ENCODE measurements around the gene ITLN1. TPM values are rescaled to one million over a fixed set of nuclear protein-coding genes. Genes with fewer than 3 reads are reported as not detected.
"Not testable (repeated sequence)": the region's sequence is repeated elsewhere in the genome, so short reads cannot be mapped to it uniquely, and the experiment has no call there.

The ITLN1 gene
- total RNA-seq, 2 donors from 2014 or later: not detected

GRCh38 chr1:160901768-160902167, 16.8 kb upstream of the ITLN1 start:
- H3K36me3 Mint-ChIP-seq (ENCODE audit: insufficient read depth in 2 of 2): no peaks in the 10 kb centered on the region
- H3K9me3 Mint-ChIP-seq: peaks cover 3 to 4% of the 10 kb centered on the region in 2 donors
- DNase-seq: no peak
- no peak overlapping the region for H3K4me3 Mint-ChIP-seq
- H3K27me3 Mint-ChIP-seq (ENCODE audit: low read depth): peaks cover 13% of the 10 kb centered on the region
- H3K27ac Mint-ChIP-seq: no peak overlapping the region
- H3K4me1 Mint-ChIP-seq (ENCODE audit: low read depth): no peaks in the 10 kb centered on the region
- ATAC-seq (replicated peaks in 1 of 2): no peak

GRCh38 chr1:160900683-160901082, 15.7 kb upstream of the ITLN1 start:
- H3K36me3 Mint-ChIP-seq (ENCODE audit: insufficient read depth in 2 of 2); H3K4me3 Mint-ChIP-seq; H3K9me3 Mint-ChIP-seq; ATAC-seq (replicated peaks in 1 of 2); DNase-seq; H3K27ac Mint-ChIP-seq; H3K4me1 Mint-ChIP-seq (ENCODE audit: low read depth): not testable (repeated sequence)
- H3K27me3 Mint-ChIP-seq (ENCODE audit: low read depth): peaks cover 13% of the 10 kb centered on the region

- not testable (repeated sequence) for ATAC-seq (replicated peaks in 1 of 2)
These were observed 9.6 kb upstream of the ITLN1 start for GRCh38 chr1:160894368-160895135.

GRCh38 chr1:160891474-160891873, 6.5 kb upstream of the ITLN1 start:
- Mint-ChIP-seq H3K27ac (no peak overlapping the region), H3K4me3 (no peak overlapping the region), H3K9me3 (peaks cover 8 to 9% of the 10 kb centered on the region in 2 donors), H3K4me1 (ENCODE audit: low read depth) (no peaks in the 10 kb centered on the region), H3K36me3 (ENCODE audit: insufficient read depth in 2 of 2) (peaks cover 5 to 9% of the 10 kb centered on the region in 2 donors), H3K27me3 (ENCODE audit: low read depth) (peaks cover 8% of the 10 kb centered on the region)
- ATAC-seq (replicated peaks in 1 of 2) (no peak), DNase-seq (no peak)

More at GRCh38 chr1:160894368-160895135, 9.6 kb upstream of the ITLN1 start:
- DNase-seq; H3K36me3 Mint-ChIP-seq (ENCODE audit: insufficient read depth in 2 of 2); H3K27ac Mint-ChIP-seq; H3K4me3 Mint-ChIP-seq; H3K4me1 Mint-ChIP-seq (ENCODE audit: low read depth): not testable (repeated sequence)
- Mint-ChIP-seq H3K9me3 (peaks cover 10% of the 10 kb centered on the region in 2 donors), H3K27me3 (ENCODE audit: low read depth) (peaks cover 21% of the 10 kb centered on the region)

GRCh38 chr1:160888926-160889325, 3.9 kb upstream of the ITLN1 start:
- H3K36me3 Mint-ChIP-seq (ENCODE audit: insufficient read depth in 2 of 2): peaks cover 3 to 6% of the 10 kb centered on the region in 2 donors
- no peak for ATAC-seq (replicated peaks in 1 of 2)
- no peak overlapping the region for H3K4me3 Mint-ChIP-seq
- H3K27me3 Mint-ChIP-seq (ENCODE audit: low read depth): peaks cover 4% of the 10 kb centered on the region
- DNase-seq: no peak
- peaks cover 5% of the 10 kb centered on the region for H3K4me1 Mint-ChIP-seq (ENCODE audit: low read depth)
- H3K9me3 Mint-ChIP-seq: peaks cover 4% of the 10 kb centered on the region in 2 donors
- no peak overlapping the region for H3K27ac Mint-ChIP-seq

- no peaks in the 10 kb centered on the region for H3K36me3 Mint-ChIP-seq (ENCODE audit: insufficient read depth in 2 of 2)
- no peak overlapping the region for H3K27ac Mint-ChIP-seq
- no peaks in the 10 kb centered on the region for H3K27me3 Mint-ChIP-seq (ENCODE audit: low read depth)
- H3K4me3 Mint-ChIP-seq: no peak overlapping the region
- ATAC-seq (replicated peaks in 1 of 2) (no peak), DNase-seq (no peak)
- peaks cover 5% of the 10 kb centered on the region for H3K4me1 Mint-ChIP-seq (ENCODE audit: low read depth)
- H3K9me3 Mint-ChIP-seq: no peaks in the 10 kb centered on the region
These were observed 2.1 kb upstream of the ITLN1 start for GRCh38 chr1:160887071-160887470.

- H3K36me3 Mint-ChIP-seq (ENCODE audit: insufficient read depth in 2 of 2): no peaks in the 10 kb centered on the region
- H3K4me3 Mint-ChIP-seq: no peak overlapping the region
- no peak for DNase-seq
- ATAC-seq (replicated peaks in 1 of 2): no peak
- H3K9me3 Mint-ChIP-seq: no peaks in the 10 kb centered on the region
- H3K27ac Mint-ChIP-seq: no peak overlapping the region
- H3K27me3 Mint-ChIP-seq (ENCODE audit: low read depth): no peaks in the 10 kb centered on the region
- peaks cover 5% of the 10 kb centered on the region for H3K4me1 Mint-ChIP-seq (ENCODE audit: low read depth)
These were observed 401 bp downstream of the ITLN1 start for GRCh38 chr1:160884579-160884978.

GRCh38 chr1:160883581-160884513, 1.1 kb downstream of the ITLN1 start:
- ATAC-seq (replicated peaks in 1 of 2) (no peak), DNase-seq (no peak)
- Mint-ChIP-seq H3K27ac (no peak overlapping the region), H3K27me3 (ENCODE audit: low read depth) (no peaks in the 10 kb centered on the region), H3K4me1 (ENCODE audit: low read depth) (peaks cover 5% of the 10 kb centered on the region), H3K36me3 (ENCODE audit: insufficient read depth in 2 of 2) (no peaks in the 10 kb centered on the region), H3K9me3 (no peaks in the 10 kb centered on the region), H3K4me3 (no peak overlapping the region)

- Mint-ChIP-seq H3K9me3 (no peaks in the 10 kb centered on the region), H3K27me3 (ENCODE audit: low read depth) (no peaks in the 10 kb centered on the region), H3K4me3 (no peak overlapping the region), H3K4me1 (ENCODE audit: low read depth) (peaks cover 5% of the 10 kb centered on the region), H3K27ac (no peak overlapping the region), H3K36me3 (ENCODE audit: insufficient read depth in 2 of 2) (no peaks in the 10 kb centered on the region)
- DNase-seq (no peak), ATAC-seq (replicated peaks in 1 of 2) (no peak)
These were observed 2.4 kb downstream of the ITLN1 start for GRCh38 chr1:160882582-160882981.

- H3K4me3 Mint-ChIP-seq; H3K9me3 Mint-ChIP-seq; ATAC-seq (replicated peaks in 1 of 2); H3K36me3 Mint-ChIP-seq (ENCODE audit: insufficient read depth in 2 of 2); DNase-seq; H3K27me3 Mint-ChIP-seq (ENCODE audit: low read depth); H3K27ac Mint-ChIP-seq: not testable (repeated sequence)
- peaks cover 12% of the 10 kb centered on the region for H3K4me1 Mint-ChIP-seq (ENCODE audit: low read depth)
These were observed 3.7 kb downstream of the ITLN1 start for GRCh38 chr1:160881264-160881663.

GRCh38 chr1:160880216-160880615, 4.8 kb downstream of the ITLN1 start:
- no peaks in the 10 kb centered on the region for H3K36me3 Mint-ChIP-seq (ENCODE audit: insufficient read depth in 2 of 2)
- no peaks in the 10 kb centered on the region for H3K27me3 Mint-ChIP-seq (ENCODE audit: low read depth)
- no peak overlapping the region for H3K27ac Mint-ChIP-seq
- no peak for ATAC-seq (replicated peaks in 1 of 2)
- H3K4me1 Mint-ChIP-seq (ENCODE audit: low read depth): peaks cover 19% of the 10 kb centered on the region
- no peaks in the 10 kb centered on the region for H3K9me3 Mint-ChIP-seq
- no peak overlapping the region for H3K4me3 Mint-ChIP-seq
- DNase-seq: no peak

GRCh38 chr1:160879056-160879455, 5.9 kb downstream of the ITLN1 start:
- DNase-seq (peak in 1 of 2 donors; percentile 30), ATAC-seq (replicated peaks in 1 of 2) (peak; percentile 66 to 70)
- peaks cover 22% of the 10 kb centered on the region for H3K4me1 Mint-ChIP-seq (ENCODE audit: low read depth)
- H3K27me3 Mint-ChIP-seq (ENCODE audit: low read depth): no peaks in the 10 kb centered on the region
- H3K9me3 Mint-ChIP-seq: no peaks in the 10 kb centered on the region
- H3K4me3 Mint-ChIP-seq: no peak overlapping the region
- no peaks in the 10 kb centered on the region for H3K36me3 Mint-ChIP-seq (ENCODE audit: insufficient read depth in 2 of 2)
- no peak overlapping the region for H3K27ac Mint-ChIP-seq

- H3K27ac Mint-ChIP-seq: peak overlapping the region; percentile 0
- peaks cover 22% of the 10 kb centered on the region for H3K4me1 Mint-ChIP-seq (ENCODE audit: low read depth)
- no peak for DNase-seq
- no peak overlapping the region for H3K4me3 Mint-ChIP-seq
- H3K27me3 Mint-ChIP-seq (ENCODE audit: low read depth): no peaks in the 10 kb centered on the region
- ATAC-seq (replicated peaks in 1 of 2): peak in 1 of 2 donors; percentile 63
- no peaks in the 10 kb centered on the region for H3K9me3 Mint-ChIP-seq
- H3K36me3 Mint-ChIP-seq (ENCODE audit: insufficient read depth in 2 of 2): no peaks in the 10 kb centered on the region
These were observed 7.8 kb downstream of the ITLN1 start for GRCh38 chr1:160877221-160877620.
